ENCODE data around the gene IFIH1. TPM values are rescaled to one million over a fixed set of nuclear protein-coding genes. Genes with fewer than 3 reads are reported as not detected.

IFIH1 gene
- polyA plus RNA-seq, 1 experiment = 2.2 TPM

GRCh38 chr2:162295009-162295408 is 23.5 kb downstream of the IFIH1 start:
- ChIA-PET CTCF (interaction anchor here (0.7 to 14.0 kb wide), 5 partner anchors 13 to 144 kb away, joined by 3 to 344 read pairs (median 4); partner anchors contain the start of gene GCG), POLR2A (interaction anchor here (1.5 kb wide), 1 partner anchor 52 kb away, joined by 8 read pairs; the partner anchor contains the start of gene FAP)
- no peak for DNase-seq (ENCODE audit: low read depth, low spot score)
- no peak overlapping the region for H3K27ac ChIP-seq (ENCODE audit: low read depth, low read length)
- no peaks in the 10 kb centered on the region for H3K9me3 ChIP-seq (ENCODE audit: control insufficient read depth, insufficient read depth, low read length)
- TF ChIP-seq, protein P1, sequence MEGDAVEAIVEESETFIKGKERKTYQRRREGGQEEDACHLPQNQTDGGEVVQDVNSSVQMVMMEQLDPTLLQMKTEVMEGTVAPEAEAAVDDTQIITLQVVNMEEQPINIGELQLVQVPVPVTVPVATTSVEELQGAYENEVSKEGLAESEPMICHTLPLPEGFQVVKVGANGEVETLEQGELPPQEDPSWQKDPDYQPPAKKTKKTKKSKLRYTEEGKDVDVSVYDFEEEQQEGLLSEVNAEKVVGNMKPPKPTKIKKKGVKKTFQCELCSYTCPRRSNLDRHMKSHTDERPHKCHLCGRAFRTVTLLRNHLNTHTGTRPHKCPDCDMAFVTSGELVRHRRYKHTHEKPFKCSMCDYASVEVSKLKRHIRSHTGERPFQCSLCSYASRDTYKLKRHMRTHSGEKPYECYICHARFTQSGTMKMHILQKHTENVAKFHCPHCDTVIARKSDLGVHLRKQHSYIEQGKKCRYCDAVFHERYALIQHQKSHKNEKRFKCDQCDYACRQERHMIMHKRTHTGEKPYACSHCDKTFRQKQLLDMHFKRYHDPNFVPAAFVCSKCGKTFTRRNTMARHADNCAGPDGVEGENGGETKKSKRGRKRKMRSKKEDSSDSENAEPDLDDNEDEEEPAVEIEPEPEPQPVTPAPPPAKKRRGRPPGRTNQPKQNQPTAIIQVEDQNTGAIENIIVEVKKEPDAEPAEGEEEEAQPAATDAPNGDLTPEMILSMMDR (IDR thresholded peaks at IDR 0.05; ENCODE audit: low read depth, low read length) = no peak
- no peaks in the 10 kb centered on the region for H3K27me3 ChIP-seq (ENCODE audit: control insufficient read depth, insufficient read depth, low read length)
- no peak overlapping the region for H3K4me3 ChIP-seq (ENCODE audit: low read depth, low read length)

- POLR2A ChIA-PET = no interaction called here
- Histone ChIP-seq H3K9me3 (ENCODE audit: control insufficient read depth, insufficient read depth, low read length) (no peaks in the 10 kb centered on the region), H3K27ac (ENCODE audit: low read depth, low read length) (no peak overlapping the region), H3K4me3 (ENCODE audit: low read depth, low read length) (no peak overlapping the region), H3K27me3 (ENCODE audit: control insufficient read depth, insufficient read depth, low read length) (no peaks in the 10 kb centered on the region)
- CTCF ChIA-PET = interaction anchor here (1.1 to 14.0 kb wide), 4 partner anchors 72 to 706 kb away, joined by 3 to 344 read pairs (median 118); partner anchors contain the start of gene GCG
- TF ChIP-seq, protein P1 (IDR thresholded peaks at IDR 0.05; ENCODE audit: low read depth, low read length) = no peak
- no peak for DNase-seq (ENCODE audit: low read depth, low spot score)
Measured at GRCh38 chr2:162293122-162293786, 25.2 kb downstream of the IFIH1 start.

DNA sequence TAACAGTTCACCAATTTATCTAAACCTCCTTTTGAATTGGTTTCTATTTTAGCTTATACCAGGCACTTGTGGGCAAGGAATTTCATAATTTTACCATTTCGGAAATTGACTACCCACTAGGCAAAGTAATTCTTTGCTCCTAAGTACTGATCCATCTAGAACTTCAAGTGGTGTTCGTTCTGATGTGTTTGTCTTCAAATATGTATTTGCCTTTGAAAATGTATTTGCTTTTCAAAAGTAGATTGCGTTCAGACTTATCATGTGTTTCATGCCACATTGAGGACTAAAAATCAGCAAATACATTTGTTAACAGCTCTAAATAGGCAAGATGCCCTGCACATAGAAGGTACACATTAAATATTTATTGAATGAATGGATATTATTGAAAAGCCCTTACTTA is 26.7 kb downstream of the IFIH1 start:
- H3K27me3 ChIP-seq (ENCODE audit: control insufficient read depth, insufficient read depth, low read length) = no peaks in the 10 kb centered on the region
- no peak overlapping the region for H3K4me3 ChIP-seq (ENCODE audit: low read depth, low read length)
- TF ChIP-seq, protein P1 (IDR thresholded peaks at IDR 0.05; ENCODE audit: low read depth, low read length) = no peak
- H3K27ac ChIP-seq (ENCODE audit: low read depth, low read length) = no peak overlapping the region
- H3K9me3 ChIP-seq (ENCODE audit: control insufficient read depth, insufficient read depth, low read length) = no peaks in the 10 kb centered on the region
- no peak for DNase-seq (ENCODE audit: low read depth, low spot score)
- CTCF ChIA-PET = interaction anchor here (1.3 to 3.2 kb wide), 3 partner anchors 9 to 138 kb away, joined by 3 to 14 read pairs (median 10); no protein-coding TSS in a partner anchor
- POLR2A ChIA-PET = no interaction called here

- Histone ChIP-seq H3K27ac (ENCODE audit: low read depth, low read length) (no peak overlapping the region), H3K4me3 (ENCODE audit: low read depth, low read length) (no peak overlapping the region), H3K9me3 (ENCODE audit: control insufficient read depth, insufficient read depth, low read length) (no peaks in the 10 kb centered on the region), H3K27me3 (ENCODE audit: control insufficient read depth, insufficient read depth, low read length) (no peaks in the 10 kb centered on the region)
- TF ChIP-seq, protein P1 (IDR thresholded peaks at IDR 0.05; ENCODE audit: low read depth, low read length) = no peak
- CTCF ChIA-PET = interaction anchor here (0.5 to 1.8 kb wide), 5 partner anchors 15 to 222 kb away, joined by 3 to 9 read pairs (median 4); no protein-coding TSS in a partner anchor
- no peak for DNase-seq (ENCODE audit: low read depth, low spot score)
- POLR2A ChIA-PET = interaction anchor here (1.4 kb wide), 1 partner anchor 40 kb away, joined by 4 read pairs; the partner anchor contains the start of gene FAP
Measured at GRCh38 chr2:162282765-162283425, 35.6 kb downstream of the IFIH1 start.

DNA sequence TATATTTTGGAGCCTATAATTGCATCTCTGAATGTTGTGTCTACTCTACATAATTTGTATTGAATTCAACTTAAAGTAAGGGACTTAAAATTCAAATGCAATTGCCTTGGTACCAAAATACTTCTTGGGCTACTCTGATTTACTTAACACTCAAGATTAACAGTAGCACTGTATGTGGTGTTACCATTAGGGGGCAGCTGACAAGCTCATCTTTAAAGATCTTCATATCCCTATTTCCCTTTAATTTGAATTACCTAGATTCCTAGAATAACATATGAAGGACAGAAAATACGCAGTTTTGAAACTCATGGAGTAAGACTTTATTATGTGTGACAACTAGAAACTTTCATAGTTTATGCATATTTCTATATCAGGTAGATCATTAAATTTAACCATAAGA is 37.8 kb downstream of the IFIH1 start:
- DNase-seq (ENCODE audit: low read depth, low spot score) = no peak
- ChIA-PET POLR2A (no interaction called here), CTCF (interaction anchor here (0.6 to 1.3 kb wide), 4 partner anchors 10 to 694 kb away, joined by 3 to 5 read pairs (median 4); no protein-coding TSS in a partner anchor)
- no peak overlapping the region for H3K4me3 ChIP-seq (ENCODE audit: low read depth, low read length)
- H3K27ac ChIP-seq (ENCODE audit: low read depth, low read length) = no peak overlapping the region
- H3K27me3 ChIP-seq (ENCODE audit: control insufficient read depth, insufficient read depth, low read length) = no peaks in the 10 kb centered on the region
- H3K9me3 ChIP-seq (ENCODE audit: control insufficient read depth, insufficient read depth, low read length) = no peaks in the 10 kb centered on the region
- TF ChIP-seq, protein P1 (IDR thresholded peaks at IDR 0.05; ENCODE audit: low read depth, low read length) = no peak
